ENCODE data around the gene COL4A3. TPM values are rescaled to one million over a fixed set of nuclear protein-coding genes. Genes with fewer than 3 reads are reported as not detected.
"Not testable (repeated sequence)": the region's sequence is repeated elsewhere in the genome, so short reads cannot be mapped to it uniquely, and the experiment has no call there.

Gene COL4A3
- total RNA-seq, 1 donor from 2014 or later: 1.6 TPM

- no peak for DNase-seq (ENCODE audit: low spot score)
- intact Hi-C loops (cut with DNase I): no loop called here
These were observed 34.4 kb downstream of the COL4A3 start for GRCh38 chr2:227198866-227199265.

- DNase-seq (ENCODE audit: low spot score): no peak
- intact Hi-C loops (cut with DNase I): no loop called here
These were observed 37.3 kb downstream of the COL4A3 start for GRCh38 chr2:227201771-227202170.

- intact Hi-C loops (cut with DNase I): no loop called here
- no peak for DNase-seq (ENCODE audit: low spot score)
These were observed 40.0 kb downstream of the COL4A3 start for GRCh38 chr2:227204452-227204851.

- no peak for DNase-seq (ENCODE audit: low spot score)
- intact Hi-C loops (cut with DNase I): no loop called here
These were observed 41.3 kb downstream of the COL4A3 start for GRCh38 chr2:227205701-227206100.

GRCh38 chr2:227206406-227206805 lies 42.0 kb downstream of the COL4A3 start:
- no peak for DNase-seq (ENCODE audit: low spot score)
- intact Hi-C loops (cut with DNase I): no loop called here

GRCh38 chr2:227207573-227207972 lies 43.1 kb downstream of the COL4A3 start:
- DNase-seq (ENCODE audit: low spot score): no peak
- intact Hi-C loops (cut with DNase I): no loop called here

- no peak for DNase-seq (ENCODE audit: low spot score)
- intact Hi-C loops (cut with DNase I): no loop called here
These were observed 50.2 kb downstream of the COL4A3 start for GRCh38 chr2:227214622-227215041.

GRCh38 chr2:227219312-227220105 lies 55.1 kb downstream of the COL4A3 start:
- no peak for DNase-seq (ENCODE audit: low spot score)
- intact Hi-C loops (cut with DNase I): no loop called here

- no peak for DNase-seq (ENCODE audit: low spot score)
- intact Hi-C loops (cut with DNase I): no loop called here
These were observed 56.7 kb downstream of the COL4A3 start for GRCh38 chr2:227221120-227221519.

- intact Hi-C loops (cut with DNase I): no loop called here
- DNase-seq (ENCODE audit: low spot score): no peak
These were observed 57.9 kb downstream of the COL4A3 start for GRCh38 chr2:227222292-227222691.

- DNase-seq (ENCODE audit: low spot score); intact Hi-C loops (cut with DNase I): not testable (repeated sequence)
These were observed 61.2 kb downstream of the COL4A3 start for GRCh38 chr2:227225641-227226040.

GRCh38 chr2:227228061-227228667 lies 63.7 kb downstream of the COL4A3 start:
- DNase-seq (ENCODE audit: low spot score): peak; percentile 81
- intact Hi-C loops (cut with DNase I): no loop called here

GRCh38 chr2:227230151-227230550 lies 65.7 kb downstream of the COL4A3 start:
- DNase-seq (ENCODE audit: low spot score): no peak
- intact Hi-C loops (cut with DNase I): no loop called here

- intact Hi-C loops (cut with DNase I): no loop called here
- DNase-seq (ENCODE audit: low spot score): no peak
These were observed 70.0 kb downstream of the COL4A3 start for GRCh38 chr2:227234429-227234828.

GRCh38 chr2:227237786-227238185 lies 73.4 kb downstream of the COL4A3 start:
- intact Hi-C loops (cut with DNase I): loop anchor here (1.0 kb wide), 1 partner anchor 107 kb away; no protein-coding TSS in a partner anchor
- DNase-seq (ENCODE audit: low spot score): no peak

- no peak for DNase-seq (ENCODE audit: low spot score)
These were observed 74.1 kb downstream of the COL4A3 start for GRCh38 chr2:227238238-227239237.

GRCh38 chr2:227241005-227241404 lies 76.6 kb downstream of the COL4A3 start:
- intact Hi-C loops (cut with DNase I): no loop called here
- no peak for DNase-seq (ENCODE audit: low spot score)

More at GRCh38 chr2:227238238-227239237, 74.1 kb downstream of the COL4A3 start:
- intact Hi-C loops (cut with DNase I): loop anchor here (1.0 kb wide), 1 partner anchor 108 kb away; no protein-coding TSS in a partner anchor

- intact Hi-C loops (cut with DNase I): no loop called here
- DNase-seq (ENCODE audit: low spot score): no peak
These were observed 84.5 kb downstream of the COL4A3 start for GRCh38 chr2:227248876-227249275.

GRCh38 chr2:227252831-227253230 lies 88.4 kb downstream of the COL4A3 start:
- DNase-seq (ENCODE audit: low spot score): no peak
- intact Hi-C loops (cut with DNase I): no loop called here

GRCh38 chr2:227256605-227257004 lies 92.2 kb downstream of the COL4A3 start:
- intact Hi-C loops (cut with DNase I): no loop called here
- DNase-seq (ENCODE audit: low spot score): no peak

Measured in cardiac septum (tissue), 1 donor.